ENCODE results near the gene MEN1.

MEN1 gene

GRCh38 chr11:64810271-64810890 lies at the start of gene MEN1:
TSS of gene MEN1 (minus strand) at chr11:64810551. CDS start at chr11:64810109, 442 bp downstream.
- peak; percentile 98 for DNase-seq (ENCODE audit: low spot score)

- no peak for DNase-seq (ENCODE audit: low spot score)
These were observed 49.4 kb upstream of the MEN1 start for GRCh38 chr11:64859542-64860414.

GRCh38 chr11:64858467-64859263 lies 48.3 kb upstream of the MEN1 start:
- DNase-seq (ENCODE audit: low spot score): no peak

- DNase-seq (ENCODE audit: low spot score): no peak
These were observed 47.1 kb upstream of the MEN1 start for GRCh38 chr11:64857485-64857884.

GRCh38 chr11:64856382-64857227 lies 46.3 kb upstream of the MEN1 start:
- DNase-seq (ENCODE audit: low spot score): peak; percentile 88

GRCh38 chr11:64855596-64856304 lies 45.4 kb upstream of the MEN1 start:
- no peak for DNase-seq (ENCODE audit: low spot score)

- DNase-seq (ENCODE audit: low spot score): peak; percentile 97
These were observed 44.5 kb upstream of the MEN1 start for GRCh38 chr11:64854534-64855502.

GRCh38 chr11:64854157-64854533 lies 43.8 kb upstream of the MEN1 start:
- no peak for DNase-seq (ENCODE audit: low spot score)

GRCh38 chr11:64853709-64854108 lies 43.4 kb upstream of the MEN1 start:
- no peak for DNase-seq (ENCODE audit: low spot score)

- DNase-seq (ENCODE audit: low spot score): no peak
These were observed 42.6 kb upstream of the MEN1 start for GRCh38 chr11:64852804-64853509.

- DNase-seq (ENCODE audit: low spot score): no peak
These were observed 41.5 kb upstream of the MEN1 start for GRCh38 chr11:64851831-64852351.

GRCh38 chr11:64850979-64851567 lies 40.7 kb upstream of the MEN1 start:
- peak; percentile 28 for DNase-seq (ENCODE audit: low spot score)

GRCh38 chr11:64849598-64850356 lies 39.4 kb upstream of the MEN1 start:
- DNase-seq (ENCODE audit: low spot score): peak; percentile 24

- DNase-seq (ENCODE audit: low spot score): no peak
These were observed 38.7 kb upstream of the MEN1 start for GRCh38 chr11:64848826-64849597.

GRCh38 chr11:64848214-64848825 lies 38.0 kb upstream of the MEN1 start:
- no peak for DNase-seq (ENCODE audit: low spot score)

- peak; percentile 95 for DNase-seq (ENCODE audit: low spot score)
These were observed 36.8 kb upstream of the MEN1 start for GRCh38 chr11:64846998-64847666.

Measured in AG08395 (cell line).